Measurements from ENCODE around the gene PIEZO2.

Gene PIEZO2

DNA sequence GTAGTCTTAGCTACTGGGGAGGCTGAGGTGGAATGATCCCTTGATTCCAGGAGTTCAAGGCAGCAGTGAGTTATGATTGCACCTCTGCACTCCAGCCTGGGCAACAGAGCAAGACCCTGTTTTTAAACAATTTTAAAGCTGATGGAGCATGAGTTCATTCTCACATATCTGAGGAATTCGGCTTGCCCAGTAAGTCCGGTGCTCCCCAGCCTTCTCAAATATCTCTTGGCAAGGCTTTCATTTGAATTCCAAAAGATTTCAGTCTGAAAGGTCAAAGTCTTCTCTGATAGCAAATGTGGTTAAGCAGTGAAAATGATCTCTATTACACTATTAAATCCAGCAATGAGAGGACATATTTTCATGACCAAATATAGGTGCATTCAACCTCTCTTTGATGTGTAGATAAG lies 27.9 kb downstream of the PIEZO2 start:
- no peaks in the 10 kb centered on the region for H3K9me2 ChIP-seq (replicated peaks; ENCODE audit: control insufficient read depth, low read length)
- H4K20me1 ChIP-seq (ENCODE audit: control insufficient read depth, insufficient read depth, low read depth, low read length), result no peaks in the 10 kb centered on the region
- no peaks in the 10 kb centered on the region for H3F3A ChIP-seq (ENCODE audit: control insufficient read depth, insufficient read depth)
- no peak overlapping the region for H3K4me3 ChIP-seq (ENCODE audit: low read length)
- H3K27ac ChIP-seq (ENCODE audit: low read depth, low read length), result no peak overlapping the region
- H3K79me2 ChIP-seq (ENCODE audit: control insufficient read depth, low read length), result no peaks in the 10 kb centered on the region
- no peaks in the 10 kb centered on the region for H3K36me3 ChIP-seq (ENCODE audit: control insufficient read depth, low read length)
- no peaks in the 10 kb centered on the region for H3K9me3 ChIP-seq (ENCODE audit: control insufficient read depth, insufficient read depth, low read length)
- no peak overlapping the region for H3K4me2 ChIP-seq (ENCODE audit: low read length)
- H3K27me3 ChIP-seq (ENCODE audit: control insufficient read depth, low read length), result no peaks in the 10 kb centered on the region
- no peak for TF ChIP-seq CTCF (IDR thresholded peaks at IDR 0.05; ENCODE audit: low read depth, low read length, poor library complexity, severe bottlenecking)
- H3K4me1 ChIP-seq (ENCODE audit: control insufficient read depth, low read length), result no peaks in the 10 kb centered on the region

DNA sequence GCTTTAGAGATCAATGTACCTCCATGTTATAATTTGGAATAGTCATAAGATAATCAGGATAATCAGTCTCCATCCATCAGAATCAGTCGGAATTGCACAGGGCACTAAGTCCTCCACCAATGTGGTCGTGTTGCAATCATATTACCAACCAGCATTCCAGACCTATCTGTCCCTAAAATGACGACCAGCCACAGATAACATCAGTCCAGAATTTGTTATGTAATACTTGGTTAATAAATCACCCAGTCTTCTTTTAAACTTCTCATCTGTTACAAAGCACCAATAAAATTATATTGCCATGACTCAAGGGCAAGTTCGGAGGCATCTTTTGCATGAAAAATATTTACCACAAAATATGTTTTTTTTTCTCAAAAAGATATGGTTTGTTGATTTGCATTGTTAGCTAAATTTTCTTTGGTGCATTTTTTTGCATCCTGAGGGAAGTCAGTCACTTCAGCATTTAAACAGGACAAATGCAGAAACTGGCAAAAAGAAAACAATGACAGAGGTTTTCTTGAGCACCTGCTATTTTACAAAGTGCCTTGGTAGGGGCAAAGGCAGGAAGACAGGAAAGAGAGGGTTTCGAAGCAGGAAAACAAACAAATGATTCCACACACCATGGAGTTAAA lies 29.3 kb downstream of the PIEZO2 start:
- Histone ChIP-seq H3F3A (ENCODE audit: control insufficient read depth, insufficient read depth) (no peaks in the 10 kb centered on the region), H3K36me3 (ENCODE audit: control insufficient read depth, low read length) (no peaks in the 10 kb centered on the region), H3K27ac (ENCODE audit: low read depth, low read length) (no peak overlapping the region), H4K20me1 (ENCODE audit: control insufficient read depth, insufficient read depth, low read depth, low read length) (no peaks in the 10 kb centered on the region), H3K27me3 (ENCODE audit: control insufficient read depth, low read length) (no peaks in the 10 kb centered on the region), H3K4me3 (ENCODE audit: low read length) (no peak overlapping the region), H3K79me2 (ENCODE audit: control insufficient read depth, low read length) (no peaks in the 10 kb centered on the region), H3K9me2 (replicated peaks; ENCODE audit: control insufficient read depth, low read length) (no peaks in the 10 kb centered on the region), H3K4me2 (ENCODE audit: low read length) (no peak overlapping the region), H3K4me1 (ENCODE audit: control insufficient read depth, low read length) (no peaks in the 10 kb centered on the region), H3K9me3 (ENCODE audit: control insufficient read depth, insufficient read depth, low read length) (no peaks in the 10 kb centered on the region)
- TF ChIP-seq CTCF (IDR thresholded peaks at IDR 0.05; ENCODE audit: low read depth, low read length, poor library complexity, severe bottlenecking) (no peak), EZH2phosphoT487 (IDR thresholded peaks at IDR 0.05; ENCODE audit: borderline replicate concordance, low read length) (no peak)

DNA sequence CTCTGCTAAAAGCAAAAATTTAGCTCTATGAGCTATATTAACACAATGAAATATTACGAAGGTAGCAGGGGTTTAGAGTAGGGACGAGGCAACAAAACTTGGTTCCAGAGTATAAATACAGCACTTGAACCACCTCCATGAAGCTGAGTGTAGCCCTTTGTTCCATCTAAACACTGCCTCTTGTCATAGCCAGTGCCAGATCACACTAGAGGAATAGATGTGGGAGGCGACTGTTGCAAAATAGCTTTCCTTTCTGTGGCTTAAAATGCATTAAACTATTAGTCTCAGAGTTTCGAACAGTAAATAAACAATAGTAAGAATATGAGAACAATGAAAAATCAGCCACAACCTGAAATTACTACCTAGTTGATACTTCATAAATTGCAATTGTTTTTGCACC lies 29.8 kb downstream of the PIEZO2 start:
- Histone ChIP-seq H3K9me2 (replicated peaks; ENCODE audit: control insufficient read depth, low read length) (no peaks in the 10 kb centered on the region), H3K4me2 (ENCODE audit: low read length) (no peak overlapping the region), H3K4me3 (ENCODE audit: low read length) (no peak overlapping the region), H3K27ac (ENCODE audit: low read depth, low read length) (no peak overlapping the region), H4K20me1 (ENCODE audit: control insufficient read depth, insufficient read depth, low read depth, low read length) (no peaks in the 10 kb centered on the region), H3F3A (ENCODE audit: control insufficient read depth, insufficient read depth) (no peaks in the 10 kb centered on the region), H3K9me3 (ENCODE audit: control insufficient read depth, insufficient read depth, low read length) (no peaks in the 10 kb centered on the region), H3K4me1 (ENCODE audit: control insufficient read depth, low read length) (no peaks in the 10 kb centered on the region), H3K79me2 (ENCODE audit: control insufficient read depth, low read length) (no peaks in the 10 kb centered on the region), H3K27me3 (ENCODE audit: control insufficient read depth, low read length) (no peaks in the 10 kb centered on the region), H3K36me3 (ENCODE audit: control insufficient read depth, low read length) (no peaks in the 10 kb centered on the region)
- TF ChIP-seq EZH2phosphoT487 (IDR thresholded peaks at IDR 0.05; ENCODE audit: borderline replicate concordance, low read length) (no peak), CTCF (IDR thresholded peaks at IDR 0.05; ENCODE audit: low read depth, low read length, poor library complexity, severe bottlenecking) (no peak)

Measured in DOHH2 (cell line).